ENCODE results near the gene UBE2J1.

Gene UBE2J1

GRCh38 chr6:89282749-89283148 is 69.8 kb downstream of the UBE2J1 start:
- H3K27ac ChIP-seq = no peak overlapping the region
- no peak for DNase-seq (ENCODE audit: low spot score)
- TF ChIP-seq CTCF (IDR thresholded peaks at IDR 0.05) = no peak
- H3K4me3 ChIP-seq = no peak overlapping the region

GRCh38 chr6:89281779-89282246 is 70.7 kb downstream of the UBE2J1 start:
- DNase-seq (ENCODE audit: low spot score) = no peak
- no peak overlapping the region for H3K4me3 ChIP-seq

GRCh38 chr6:89278956-89279355 is 73.6 kb downstream of the UBE2J1 start:
- TF ChIP-seq CTCF (IDR thresholded peaks at IDR 0.05) = no peak
- DNase-seq (ENCODE audit: low spot score) = no peak
- no peak overlapping the region for H3K4me3 ChIP-seq
- H3K27ac ChIP-seq = no peak overlapping the region

More at GRCh38 chr6:89281779-89282246, 70.7 kb downstream of the UBE2J1 start:
- no peak for TF ChIP-seq CTCF (IDR thresholded peaks at IDR 0.05)
- H3K27ac ChIP-seq = no peak overlapping the region
